OCI-LY7 (cell line): ENCODE data around the gene CRHR1. TPM values are rescaled to one million over a fixed set of nuclear protein-coding genes. Genes with fewer than 3 reads are reported as not detected.

Experiments used
- BruUV-seq: library from RNA; stranded (reverse); fragments of 400-500 nt; replicated peaks from 2 replicates; lab custom pipeline; 2021; lab: Mats Ljungman, UMichigan
- CTCF ChIA-PET: fragments of 300-600 bp; sonication (Branson Sonifier 250); formaldehyde crosslinking; loops from one replicate; lab custom pipeline; 2022; ENCODE audit warnings: antibody characterized with exemption; ENCODE audit not compliant: unreplicated experiment; lab: Charles Lee
- POLR2A ChIA-PET: fragments of 300-600 bp; sonication (Branson Sonifier 250); formaldehyde crosslinking; loops from one replicate; lab custom pipeline; 2022; ENCODE audit warnings: antibody characterized with exemption; lab: Charles Lee
- DNase-seq: peaks from one replicate; pipeline ENCODE4 v3.0.0-alpha.2; 2015; ENCODE audit warnings: low spot score
- H2AFZ ChIP-seq: fragments of 200-600 bp; sonication (generic), shearing (Covaris generic); 2 replicates; pipeline ENCODE4 v1.6.1; 2014; ENCODE audit warnings: mild to moderate bottlenecking, antibody characterized with exemption, low read length, moderate library complexity
- H3K27ac ChIP-seq: fragments of 200-600 bp; sonication (generic); 2 replicates; pipeline ENCODE4 v1.5.1; 2014; ENCODE audit warnings: mixed run types, low read depth, mild to moderate bottlenecking, moderate library complexity, low read length, inconsistent platforms; ENCODE audit not compliant: poor library complexity, severe bottlenecking
- H3K36me3 ChIP-seq: fragments of 200-600 bp; sonication (generic); 2 replicates; pipeline ENCODE4 v1.6.1; 2014; ENCODE audit warnings: mild to moderate bottlenecking, antibody characterized with exemption, low read length, moderate library complexity, mixed read lengths; ENCODE audit not compliant: insufficient read depth
- H3K4me1 ChIP-seq: fragments of 200-600 bp; sonication (generic); 2 replicates; pipeline ENCODE4 v1.5.1; 2014; ENCODE audit warnings: mild to moderate bottlenecking, low read length; ENCODE audit not compliant: insufficient read depth, poor library complexity, severe bottlenecking
- H3K4me2 ChIP-seq: fragments of 200-600 bp; sonication (generic); 2 replicates; pipeline ENCODE4 v1.6.1; 2014; ENCODE audit warnings: mild to moderate bottlenecking, low read length
- H3K4me3 ChIP-seq: fragments of 200-600 bp; sonication (generic); 2 replicates; pipeline ENCODE4 v1.5.1; 2014; ENCODE audit warnings: mild to moderate bottlenecking, low read depth, low read length; ENCODE audit not compliant: poor library complexity, severe bottlenecking
- H3K79me2 ChIP-seq: fragments of 200-600 bp; sonication (generic); 2 replicates; pipeline ENCODE4 v1.6.1; 2016; ENCODE audit warnings: low read depth, mild to moderate bottlenecking, low read length, moderate library complexity, mixed read lengths; ENCODE audit not compliant: insufficient read depth
- H3K9me2 ChIP-seq: fragments of 200-600 bp; sonication (generic); 2 replicates; pipeline ENCODE4 v1.6.1; 2016; ENCODE audit warnings: mild to moderate bottlenecking, low read length, mixed read lengths; ENCODE audit not compliant: insufficient read depth
- H3K9me3 ChIP-seq: fragments of 200-600 bp; sonication (generic); 2 replicates; pipeline ENCODE4 v1.6.1; 2014; ENCODE audit warnings: mild to moderate bottlenecking, mixed run types, low read length, mixed read lengths
- H4K20me1 ChIP-seq: fragments of 200-600 bp; sonication (generic); 2 replicates; pipeline ENCODE4 v1.6.1; 2014; ENCODE audit warnings: mild to moderate bottlenecking, antibody characterized with exemption, low read length, moderate library complexity, mixed read lengths; ENCODE audit not compliant: insufficient read depth
- CTCF ChIP-seq: fragments of 200-600 bp; sonication (generic); conservative IDR thresholded peaks from 2 replicates; pipeline ENCODE4 v1.5.1; 2014; ENCODE audit warnings: mild to moderate bottlenecking, antibody characterized with exemption, low read length, moderate library complexity, mixed read lengths
- EZH2phosphoT487 ChIP-seq: fragments of 200-600 bp; sonication (generic); IDR thresholded peaks from 2 replicates; pipeline ENCODE4 v1.6.1; 2018; ENCODE audit warnings: low read depth, borderline replicate concordance, mild to moderate bottlenecking, mixed run types, antibody characterized with exemption, low read length, moderate library complexity, mixed read lengths
- intact Hi-C: fragments of 100-400 bp; cut with micrococcal nuclease; formaldehyde crosslinking; loops from one replicate; pipeline ENCODE4 v1.10.0; 2022; ENCODE audit not compliant: unreplicated experiment
- total RNA-seq, 2 experiments: library from RNA; depleted of rRNA in 1 of 2; stranded (reverse); fragments of >200 nt in 1 of 2; shearing (Covaris generic) in 1 of 2; gene quantifications; 2 replicates each; pipeline ENCODE4 v1.2.3, GENCODE V29; 2014 to 2022

The CRHR1 gene
- total RNA-seq, 2 experiments from 2014 or later = not detected

GRCh38 chr17:45768000-45768399 lies 16.1 kb upstream of the CRHR1 start:
- Histone ChIP-seq H2AFZ (no peak overlapping the region), H3K36me3 (no peaks in the 10 kb centered on the region), H3K9me2 (no peaks in the 10 kb centered on the region), H3K4me2 (no peak overlapping the region), H4K20me1 (no peaks in the 10 kb centered on the region), H3K4me3 (no peak overlapping the region), H3K27ac (no peak overlapping the region), H3K9me3 (no peaks in the 10 kb centered on the region), H3K4me1 (no peaks in the 10 kb centered on the region), H3K79me2 (no peaks in the 10 kb centered on the region)
- ChIA-PET POLR2A (no interaction called here), CTCF (no interaction called here)
- TF ChIP-seq CTCF (no peak), EZH2phosphoT487 (no peak)
- no peak for DNase-seq
- intact Hi-C loops = no loop called here
- no TSS peak for BruUV-seq

- ChIA-PET POLR2A (no interaction called here), CTCF (no interaction called here)
- Histone ChIP-seq H3K79me2 (no peaks in the 10 kb centered on the region), H3K4me3 (no peak overlapping the region), H3K27ac (no peak overlapping the region), H3K9me2 (no peaks in the 10 kb centered on the region), H3K9me3 (no peaks in the 10 kb centered on the region), H3K4me1 (no peaks in the 10 kb centered on the region), H2AFZ (no peak overlapping the region), H3K36me3 (no peaks in the 10 kb centered on the region), H4K20me1 (no peaks in the 10 kb centered on the region), H3K4me2 (no peak overlapping the region)
- no peak for TF ChIP-seq CTCF
- TF ChIP-seq EZH2phosphoT487 = no peak
- no peak for DNase-seq
- no TSS peak for BruUV-seq
- intact Hi-C loops = no loop called here
Measured at GRCh38 chr17:45770632-45771270, 13.4 kb upstream of the CRHR1 start.

- no peaks in the 10 kb centered on the region for H3K9me2 ChIP-seq
- H3K79me2 ChIP-seq = no peaks in the 10 kb centered on the region
- no peak overlapping the region for H3K4me2 ChIP-seq
- H3K4me1 ChIP-seq = no peaks in the 10 kb centered on the region
- no peak overlapping the region for H3K27ac ChIP-seq
- no peaks in the 10 kb centered on the region for H3K36me3 ChIP-seq
- H2AFZ ChIP-seq = no peak overlapping the region
- H3K4me3 ChIP-seq = no peak overlapping the region
- intact Hi-C loops = no loop called here
- H4K20me1 ChIP-seq = no peaks in the 10 kb centered on the region
- no peak for TF ChIP-seq EZH2phosphoT487
- TF ChIP-seq CTCF = no peak
- ChIA-PET POLR2A (no interaction called here), CTCF (no interaction called here)
- no peak for DNase-seq
- BruUV-seq = no TSS peak
- no peaks in the 10 kb centered on the region for H3K9me3 ChIP-seq
Measured at GRCh38 chr17:45771271-45771959, 12.7 kb upstream of the CRHR1 start.
